Measurements from ENCODE around the gene SLC25A22. TPM values are rescaled to one million over a fixed set of nuclear protein-coding genes. Genes with fewer than 3 reads are reported as not detected.

SLC25A22 gene
- total and polyA plus RNA-seq, 8 donors, result 5.5 to 11.9 (median 9.8) TPM; not detected in 1

DNA sequence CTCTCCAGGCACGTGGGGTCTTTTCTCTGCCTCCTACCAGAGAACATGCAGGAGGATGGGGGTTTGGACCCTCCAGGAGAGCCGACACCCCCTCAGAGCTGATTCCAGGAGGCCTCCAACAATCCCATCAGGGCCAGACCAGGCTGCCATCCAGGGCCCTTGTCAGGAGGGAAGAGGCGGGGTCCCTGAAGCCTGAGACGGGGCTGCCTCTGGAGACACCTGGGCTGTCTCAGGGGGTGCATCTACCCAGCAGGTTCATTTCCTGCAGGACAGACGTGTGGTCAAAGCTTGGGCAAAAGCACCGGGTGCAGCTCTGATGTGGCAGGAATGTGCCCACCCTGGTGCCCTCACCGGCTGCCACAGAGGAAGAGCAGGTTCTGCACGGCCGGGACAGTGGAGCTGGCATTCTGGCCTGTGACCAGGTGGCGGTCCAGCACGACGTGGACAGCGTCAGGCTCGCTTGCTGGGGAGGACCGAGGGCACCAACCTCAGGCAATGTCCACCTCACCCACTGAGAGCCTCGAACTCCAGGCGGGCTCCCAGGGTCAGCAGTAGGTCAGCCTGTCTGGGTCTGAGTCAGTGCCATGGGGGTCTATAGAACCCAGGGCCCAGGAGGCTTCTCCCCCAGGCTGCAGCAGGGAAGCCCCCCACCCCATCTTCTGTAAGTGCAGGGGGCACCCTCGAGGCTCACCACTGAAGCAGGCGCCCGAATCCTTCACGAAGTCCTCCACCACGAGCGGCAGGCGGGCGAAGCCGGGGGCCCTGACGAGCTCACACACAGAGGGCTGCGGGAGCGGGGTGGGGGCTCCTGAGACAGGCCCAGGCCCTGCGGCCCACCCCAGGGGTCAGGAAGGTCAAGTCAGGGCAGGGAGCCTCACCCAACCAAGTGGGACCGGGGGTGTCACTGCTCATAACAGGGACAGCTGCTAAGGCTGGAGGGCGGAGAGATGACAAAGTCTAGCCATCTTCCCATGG lies 27.2 kb downstream of the SLC25A22 start:
- WGBS, 5 donors, result 90 to 97% (median 92%) methylated on average over 10 to 32 of the region's 32 CpGs
- no peaks in the 10 kb centered on the region for H3K9me3 ChIP-seq
- H3K36me3 ChIP-seq, result peaks cover 30 to 94% (median 75%) of the 10 kb centered on the region in 4 donors
- TF ChIP-seq CTCF (IDR thresholded peaks at IDR 0.05) (no peak), POLR2AphosphoS5 (IDR thresholded peaks at IDR 0.05) (no peak), POLR2A (IDR thresholded peaks at IDR 0.05) (no peak), EP300 (IDR thresholded peaks at IDR 0.05) (no peak)
- H3K4me3 ChIP-seq, result no peak overlapping the region
- DNase-seq, result no peak
- H3K4me1 ChIP-seq, result peaks cover 12 to 36% (median 20%) of the 10 kb centered on the region in 4 donors
- no peaks in the 10 kb centered on the region for H3K27me3 ChIP-seq
- H3K27ac ChIP-seq, result no peak overlapping the region
- intact Hi-C loops (cut with DNase I; ENCODE audit: low total_unique reads), result no loop called here

DNA sequence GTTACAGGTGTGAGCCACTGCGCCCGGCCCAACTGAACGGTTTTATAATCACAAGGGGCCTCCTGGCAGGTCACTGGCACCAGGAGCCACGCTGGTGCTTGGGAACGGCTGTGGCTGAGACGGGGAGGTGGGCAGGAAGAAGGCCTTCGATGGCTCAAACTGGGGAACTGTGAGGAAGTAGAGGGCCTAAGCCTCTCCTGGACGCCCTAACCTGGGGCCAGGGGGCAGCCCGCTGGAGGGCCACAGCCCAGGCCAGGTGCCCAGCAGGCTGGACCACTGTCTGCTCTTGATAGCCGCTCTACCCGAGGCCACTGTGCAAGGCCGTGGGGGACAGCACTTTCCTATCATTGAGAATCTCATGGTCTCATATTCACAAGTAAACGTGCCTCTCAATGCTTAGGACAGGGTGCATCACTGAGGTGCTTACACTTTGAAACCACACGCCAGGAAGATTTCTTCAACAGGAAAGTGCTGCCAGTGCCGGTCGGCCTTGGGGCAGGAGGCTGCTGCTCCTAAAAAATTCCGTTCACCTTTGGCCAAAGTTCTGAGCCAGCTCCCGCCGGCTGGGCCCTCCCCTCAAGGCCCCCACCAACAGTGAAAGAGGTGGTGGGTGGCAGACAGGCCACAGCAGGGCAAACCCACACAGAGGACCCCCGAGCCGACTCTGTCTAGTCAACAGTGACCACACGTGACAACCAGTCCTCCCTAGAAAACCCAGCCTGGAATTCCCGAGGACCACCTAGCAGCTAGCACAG lies 28.0 kb downstream of the SLC25A22 start:
- Histone ChIP-seq H3K27ac (no peak overlapping the region), H3K27me3 (no peaks in the 10 kb centered on the region), H3K36me3 (peaks cover 31 to 100% (median 84%) of the 10 kb centered on the region in 4 donors), H3K4me1 (peaks cover 3 to 34% (median 14%) of the 10 kb centered on the region in 4 donors), H3K9me3 (no peaks in the 10 kb centered on the region), H3K4me3 (no peak overlapping the region)
- DNase-seq, result no peak
- WGBS, 5 donors, result 86 to 92% (median 91%) methylated on average over 21 to 23 of the region's 23 CpGs
- TF ChIP-seq CTCF (IDR thresholded peaks at IDR 0.05) (no peak), EP300 (IDR thresholded peaks at IDR 0.05) (no peak), POLR2AphosphoS5 (IDR thresholded peaks at IDR 0.05) (no peak), POLR2A (IDR thresholded peaks at IDR 0.05) (no peak)
- intact Hi-C loops (cut with DNase I; ENCODE audit: low total_unique reads), result no loop called here

GRCh38 chr11:767238-767637 lies 30.8 kb downstream of the SLC25A22 start:
- peaks cover 45 to 99% (median 86%) of the 10 kb centered on the region in 4 donors for H3K36me3 ChIP-seq
- H3K4me1 ChIP-seq, result peaks cover 5 to 24% (median 14%) of the 10 kb centered on the region in 4 donors
- H3K27me3 ChIP-seq, result no peaks in the 10 kb centered on the region
- H3K4me3 ChIP-seq, result no peak overlapping the region
- WGBS, 5 donors, result 92 to 97% (median 96%) methylated on average over 11 of the region's 11 CpGs
- no peak for TF ChIP-seq EP300 (IDR thresholded peaks at IDR 0.05)
- no peak for TF ChIP-seq POLR2AphosphoS5 (IDR thresholded peaks at IDR 0.05)
- no peak for TF ChIP-seq POLR2A (IDR thresholded peaks at IDR 0.05)
- no peak for TF ChIP-seq CTCF (IDR thresholded peaks at IDR 0.05)
- no peaks in the 10 kb centered on the region for H3K9me3 ChIP-seq
- no peak for DNase-seq
- intact Hi-C loops (cut with DNase I; ENCODE audit: low total_unique reads), result no loop called here
- H3K27ac ChIP-seq, result no peak overlapping the region

DNA sequence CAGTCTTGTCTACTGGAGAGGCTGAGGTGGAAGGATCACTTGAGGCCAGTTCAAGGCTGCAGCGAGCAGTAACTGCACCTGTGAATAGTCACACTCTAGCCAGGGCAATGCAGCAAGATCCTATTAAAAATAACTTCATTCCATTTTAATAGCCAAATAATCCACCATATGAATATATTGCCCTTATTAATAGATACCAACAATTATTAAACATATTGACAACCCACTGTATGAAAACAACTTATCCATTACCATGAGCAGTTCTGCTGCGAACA lies 31.2 kb downstream of the SLC25A22 start:
- Histone ChIP-seq H3K4me1 (peaks cover 5 to 27% (median 16%) of the 10 kb centered on the region in 4 donors), H3K27me3 (no peaks in the 10 kb centered on the region), H3K9me3 (no peaks in the 10 kb centered on the region), H3K27ac (no peak overlapping the region), H3K36me3 (peaks cover 46 to 99% (median 86%) of the 10 kb centered on the region in 4 donors), H3K4me3 (no peak overlapping the region)
- TF ChIP-seq EP300 (IDR thresholded peaks at IDR 0.05) (no peak), CTCF (IDR thresholded peaks at IDR 0.05) (no peak), POLR2A (IDR thresholded peaks at IDR 0.05) (no peak), POLR2AphosphoS5 (IDR thresholded peaks at IDR 0.05) (no peak)
- DNase-seq, result no peak
- 92 to 100% (median 97%) methylated on average over 2 of the region's 2 CpGs for WGBS, 5 donors
- intact Hi-C loops (cut with DNase I; ENCODE audit: low total_unique reads), result no loop called here
